Pancreas (tissue), 10 donors: ENCODE data around the gene LRRC8B. TPM values are rescaled to one million over a fixed set of nuclear protein-coding genes. Genes with fewer than 3 reads are reported as not detected.

Experiments
- ATAC-seq, 4 donors: fragments of 200-7000 bp; cut with Tn5 transposase; one replicate each; pipeline versions ENCODE4 v1.8.0 to v1.9.1; 2020; ENCODE audit warnings: mild to moderate bottlenecking in 4 of 4, moderate library complexity in 4 of 4
- DNase-seq, 6 donors: peaks; one replicate each; pipeline ENCODE4 v3.0.0-alpha.2; 2020
- FAIRE-seq: peaks from 2 replicates; lab custom pipeline; 2012; peaks lifted over from hg19 to GRCh38; lab: Jason Lieb, UNC
- H3K27ac ChIP-seq, 4 donors: fragments of 200-600 bp; sonication (generic); 1 replicate in 3 of 4; 2 replicates in 1 of 4; pipeline versions ENCODE4 v1.5.0 to v1.8.0; 2020
- H3K27me3 ChIP-seq, 4 donors: fragments of 200-600 bp; one replicate each; pipeline ENCODE4 v1.8.0; 2021
- H3K36me3 ChIP-seq, 3 donors: fragments of 200-600 bp; sonication (generic) in 1 of 3; one replicate each; pipeline versions ENCODE4 v1.5.0 to v1.8.0; 2020 to 2021
- H3K4me1 ChIP-seq, 3 donors: fragments of 200-600 bp; one replicate each; pipeline ENCODE4 v1.8.0; 2021
- H3K4me3 ChIP-seq, 4 donors: fragments of 200-600 bp; sonication (generic) in 2 of 4; one replicate each; pipeline versions ENCODE4 v1.5.0 to v1.8.0; 2020 to 2021
- H3K9me3 ChIP-seq, 4 donors: fragments of 200-600 bp; one replicate each; pipeline ENCODE4 v1.8.0; 2021
- WGBS, 2 donors: extraction: QIAGEN DNeasy Blood & Tissue Kit; methylation state at CpG; one replicate each; pipeline ENCODE4 v1.1.7; 2013; 5-methylcytosine and 5-hydroxymethylcytosine counted together
- intact Hi-C, 3 donors: fragments of 100-400 bp; cut with DNase I; formaldehyde crosslinking; loops; one replicate each; pipeline versions ENCODE4 v1.11.1 to v1.14.2; 2022
- polyA plus RNA-seq, 2 donors: library from polyadenylated mRNA; stranded (reverse); fragments of 200-250 nt; gene quantifications; one replicate each; pipeline ENCODE4 v1.2.3, GENCODE V29; 2013
- total RNA-seq, 6 donors: library from RNA; stranded (reverse); fragmentation: NEBNext Ultra II Directional in 4 of 6; extraction: Animal tissue kit (Norgen Biotek cat#: 25700) in 4 of 6; gene quantifications; one replicate each; pipeline versions ENCODE4 v1.2.1 to v1.2.4, GENCODE V29; 2021 to 2023
- TF ChIP-seq, protein P1 (sequence below), 4 donors: fragments of 200-600 bp; sonication (generic) in 3 of 4; IDR thresholded peaks; one replicate each; pipeline versions ENCODE4 v1.5.0 to v1.8.0; 2021; ENCODE audit warnings: antibody characterized with exemption in 4 of 4
- donor health status: healthy with polysubstance abuse.
- donor health status: DM: no; HTN: no; CAD: no; lungs with moderate emphysema.
- donor health status: DM: no; HTN: no; CAD: no.
- donor health status: control.
- donor health status: control.
- donor health status: Bipolar disorder and iron deficiency.
- donor health status: DM: yes; HTN: yes; CAD: no.
- donor health status: DM: no; HTN: no; CAD: no.
- donor health status: DM: no; HTN: no; CAD: no.
- donor health status: DM: yes; HTN: yes; CAD: no.

The LRRC8B gene
- total and polyA plus RNA-seq, 8 donors, result 1.7 to 14.2 (median 7.3) TPM

DNA sequence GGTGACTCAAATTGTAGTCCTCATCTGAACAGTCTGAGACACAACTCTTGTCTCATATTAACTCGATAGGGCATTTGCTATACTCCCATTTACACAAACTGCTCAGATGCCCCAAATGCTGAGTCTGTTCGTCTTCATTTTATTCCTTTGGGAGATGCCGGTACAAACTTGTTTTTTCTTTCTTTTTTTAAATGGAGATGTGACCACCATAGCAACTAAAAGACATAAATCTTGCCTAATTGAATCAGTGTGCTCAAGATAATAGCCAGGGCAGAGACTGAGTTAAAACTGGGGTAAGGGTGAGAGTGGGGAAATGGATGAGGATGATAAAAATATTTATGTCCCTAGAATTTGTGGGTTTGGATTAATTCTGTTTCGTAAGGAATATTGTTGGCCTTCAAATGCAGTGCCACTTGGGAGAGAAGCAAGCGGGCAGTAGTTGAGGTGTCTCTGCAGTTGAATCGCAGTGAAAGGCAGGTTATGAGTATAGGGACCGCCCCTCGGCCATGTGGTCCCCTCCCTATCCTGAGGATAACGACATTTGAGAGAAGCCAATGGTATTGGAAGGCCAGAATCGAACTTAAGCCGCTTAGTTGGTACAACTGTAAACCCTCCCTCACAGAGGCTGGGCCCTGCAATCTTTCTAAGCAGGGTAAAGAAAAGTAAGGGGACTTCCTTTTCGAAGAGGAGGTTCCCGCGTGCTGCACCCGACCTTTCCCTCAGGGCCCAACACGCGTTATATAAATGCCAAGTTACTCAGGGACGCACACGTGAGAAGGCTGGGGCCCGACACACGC lies 859 bp upstream of the LRRC8B start:
- peak in 1 of 6 donors; percentile 26 for DNase-seq
- peak; percentile 63 to 76 (median 65) for ATAC-seq
- Histone ChIP-seq H3K27me3 (no peaks in the 10 kb centered on the region), H3K9me3 (no peaks in the 10 kb centered on the region), H3K4me1 (peaks cover 7 to 25% (median 11%) of the 10 kb centered on the region in 3 donors), H3K36me3 (no peaks in the 10 kb centered on the region), H3K27ac (peak overlapping the region; percentile 92 to 96 (median 94)), H3K4me3 (peak overlapping the region; percentile 72 to 95 (median 80))
- no peak for FAIRE-seq
- TF ChIP-seq, protein P1, sequence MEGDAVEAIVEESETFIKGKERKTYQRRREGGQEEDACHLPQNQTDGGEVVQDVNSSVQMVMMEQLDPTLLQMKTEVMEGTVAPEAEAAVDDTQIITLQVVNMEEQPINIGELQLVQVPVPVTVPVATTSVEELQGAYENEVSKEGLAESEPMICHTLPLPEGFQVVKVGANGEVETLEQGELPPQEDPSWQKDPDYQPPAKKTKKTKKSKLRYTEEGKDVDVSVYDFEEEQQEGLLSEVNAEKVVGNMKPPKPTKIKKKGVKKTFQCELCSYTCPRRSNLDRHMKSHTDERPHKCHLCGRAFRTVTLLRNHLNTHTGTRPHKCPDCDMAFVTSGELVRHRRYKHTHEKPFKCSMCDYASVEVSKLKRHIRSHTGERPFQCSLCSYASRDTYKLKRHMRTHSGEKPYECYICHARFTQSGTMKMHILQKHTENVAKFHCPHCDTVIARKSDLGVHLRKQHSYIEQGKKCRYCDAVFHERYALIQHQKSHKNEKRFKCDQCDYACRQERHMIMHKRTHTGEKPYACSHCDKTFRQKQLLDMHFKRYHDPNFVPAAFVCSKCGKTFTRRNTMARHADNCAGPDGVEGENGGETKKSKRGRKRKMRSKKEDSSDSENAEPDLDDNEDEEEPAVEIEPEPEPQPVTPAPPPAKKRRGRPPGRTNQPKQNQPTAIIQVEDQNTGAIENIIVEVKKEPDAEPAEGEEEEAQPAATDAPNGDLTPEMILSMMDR (IDR thresholded peaks at IDR 0.05), result no peak
- 27 to 28% methylated on average over 21 of the region's 21 CpGs for WGBS, 2 donors
- intact Hi-C loops, result no loop called here

DNA sequence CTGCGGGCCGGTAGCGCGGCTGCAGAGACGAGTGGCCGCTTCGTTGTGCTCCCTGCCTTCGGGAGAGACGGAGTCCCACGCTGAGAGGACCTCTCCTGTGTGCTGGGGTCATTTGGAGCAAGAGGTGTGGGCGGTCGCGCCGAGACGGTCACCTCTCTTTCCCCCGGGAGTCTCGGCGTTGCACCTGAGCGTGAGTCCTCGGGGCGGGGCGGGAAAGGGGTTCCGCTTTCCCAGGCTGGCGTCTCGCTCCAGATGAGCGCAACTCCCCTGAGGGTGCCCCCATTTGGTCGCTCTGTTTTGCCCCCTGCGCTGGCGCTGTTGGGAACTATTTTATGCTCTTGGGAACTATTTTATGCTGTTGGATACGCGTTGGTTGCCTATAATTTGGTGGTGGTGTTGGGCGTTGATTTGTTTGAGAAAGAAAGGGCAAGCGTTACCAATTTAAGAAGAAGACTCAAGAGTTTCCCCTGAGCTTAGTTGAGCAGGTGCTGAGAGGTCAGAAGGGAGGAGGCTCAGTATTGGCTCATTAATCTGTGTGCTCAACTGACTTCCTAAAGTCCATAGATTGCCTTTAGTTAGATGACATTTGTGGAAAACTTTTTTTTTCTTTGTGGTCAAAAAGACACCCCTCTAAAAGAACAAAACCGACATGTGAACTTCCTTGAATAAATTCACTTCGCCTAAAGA lies 683 bp downstream of the LRRC8B start:
- H3K36me3 ChIP-seq, result no peaks in the 10 kb centered on the region
- H3K9me3 ChIP-seq, result no peaks in the 10 kb centered on the region
- peak; percentile 42 to 59 (median 56) for ATAC-seq
- whole genome bisulfite sequencing, 2 donors, result 1 to 2% methylated on average over 35 of the region's 35 CpGs
- H3K27me3 ChIP-seq, result no peaks in the 10 kb centered on the region
- H3K4me3 ChIP-seq, result peak overlapping the region; percentile 72 to 95 (median 80)
- peak overlapping the region; percentile 92 to 96 (median 94) for H3K27ac ChIP-seq
- DNase-seq, result peak in 3 of 6 donors; percentile 58 to 89 (median 80)
- peaks cover 7 to 25% (median 11%) of the 10 kb centered on the region in 3 donors for H3K4me1 ChIP-seq
- intact Hi-C loops, result no loop called here
- TF ChIP-seq, protein P1 (IDR thresholded peaks at IDR 0.05), result no peak
- FAIRE-seq, result no peak

DNA sequence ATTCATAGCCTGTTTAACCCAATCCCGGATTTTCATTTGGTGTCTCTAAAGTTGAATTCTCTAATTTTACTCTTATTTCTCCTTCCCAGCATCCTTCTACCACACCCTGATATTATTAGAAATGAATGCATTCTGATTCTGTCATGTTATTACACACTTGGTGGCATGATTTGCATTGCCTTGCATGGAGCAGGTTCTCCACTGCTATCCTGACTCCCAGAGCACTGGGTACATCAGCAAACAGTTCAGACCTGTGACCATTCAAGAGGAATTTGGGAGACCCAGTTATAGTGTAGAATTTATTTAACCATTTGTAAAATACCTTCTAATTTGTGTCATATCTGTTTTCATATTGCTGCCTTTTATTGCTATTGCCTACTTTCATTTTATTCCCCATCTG lies 2.6 kb downstream of the LRRC8B start:
- H3K27ac ChIP-seq, result no peak overlapping the region
- WGBS, 2 donors, result 78 to 97% methylated on average over 1 of the region's 1 CpG
- no peaks in the 10 kb centered on the region for H3K9me3 ChIP-seq
- DNase-seq (no peak), ATAC-seq (no peak), FAIRE-seq (no peak)
- no peaks in the 10 kb centered on the region for H3K36me3 ChIP-seq
- TF ChIP-seq, protein P1 (IDR thresholded peaks at IDR 0.05), result no peak
- no peaks in the 10 kb centered on the region for H3K27me3 ChIP-seq
- intact Hi-C loops, result no loop called here
- H3K4me1 ChIP-seq, result peaks cover 7 to 29% (median 18%) of the 10 kb centered on the region in 3 donors
- H3K4me3 ChIP-seq, result no peak overlapping the region

DNA sequence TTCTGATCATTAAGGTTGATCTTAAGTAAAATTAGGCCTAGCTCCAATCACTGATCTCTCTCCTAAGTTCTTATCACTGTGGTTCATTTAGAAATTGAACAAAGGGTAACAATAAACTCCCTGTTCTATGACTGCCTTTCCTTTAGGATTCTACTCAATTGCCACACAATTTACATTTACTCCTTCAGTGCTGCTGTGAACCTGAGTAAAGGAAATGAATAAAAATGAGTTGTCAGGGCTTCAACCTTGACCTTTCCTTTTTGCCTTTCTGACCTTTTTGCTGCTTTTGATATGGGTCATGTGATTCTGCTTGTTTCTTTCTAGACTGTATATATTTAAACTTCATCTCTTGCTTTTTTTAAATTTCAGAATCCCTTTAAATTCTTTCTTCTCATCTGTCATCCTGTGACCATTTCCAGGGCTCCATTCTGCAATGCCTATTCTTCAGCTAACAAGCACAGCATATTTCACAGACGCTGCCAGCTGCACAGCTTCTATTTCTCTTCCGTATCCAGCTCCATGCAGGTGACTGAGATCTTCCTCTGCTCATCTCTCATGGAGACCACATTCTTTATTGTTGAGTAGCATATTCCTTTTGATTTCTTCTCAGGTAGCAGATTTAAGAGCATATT lies 3.2 kb downstream of the LRRC8B start:
- 41 to 55% methylated on average over 2 of the region's 2 CpGs for WGBS, 2 donors
- no peak overlapping the region for H3K4me3 ChIP-seq
- H3K36me3 ChIP-seq, result no peaks in the 10 kb centered on the region
- DNase-seq (no peak), FAIRE-seq (no peak), ATAC-seq (no peak)
- H3K27ac ChIP-seq, result no peak overlapping the region
- intact Hi-C loops, result no loop called here
- H3K4me1 ChIP-seq, result peaks cover 7 to 29% (median 18%) of the 10 kb centered on the region in 3 donors
- TF ChIP-seq, protein P1 (IDR thresholded peaks at IDR 0.05), result no peak
- H3K9me3 ChIP-seq, result no peaks in the 10 kb centered on the region
- H3K27me3 ChIP-seq, result no peaks in the 10 kb centered on the region
